ENCODE data around the gene HDAC9.

The HDAC9 gene

DNA sequence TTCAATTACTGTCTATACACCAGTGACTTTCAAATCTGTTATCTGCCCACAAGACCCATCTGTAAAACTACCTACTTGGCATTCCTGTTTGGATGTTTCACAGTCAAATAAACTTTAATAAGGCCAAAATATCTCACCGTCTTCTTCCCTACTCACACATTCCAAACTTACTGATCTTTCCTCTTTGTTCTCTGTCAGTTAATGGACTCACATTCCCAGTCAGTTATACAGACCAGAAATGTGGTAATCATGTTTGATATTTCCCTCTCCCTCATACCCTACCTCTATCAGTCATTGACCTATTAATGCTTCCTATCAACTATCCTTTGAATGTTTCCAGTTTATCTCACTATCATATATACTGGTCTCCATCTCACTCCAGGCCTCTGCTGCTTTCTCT is 28.5 kb upstream of the HDAC9 start:
- no peaks in the 10 kb centered on the region for H3K79me2 ChIP-seq (ENCODE audit: insufficient read depth, low read length)

DNA sequence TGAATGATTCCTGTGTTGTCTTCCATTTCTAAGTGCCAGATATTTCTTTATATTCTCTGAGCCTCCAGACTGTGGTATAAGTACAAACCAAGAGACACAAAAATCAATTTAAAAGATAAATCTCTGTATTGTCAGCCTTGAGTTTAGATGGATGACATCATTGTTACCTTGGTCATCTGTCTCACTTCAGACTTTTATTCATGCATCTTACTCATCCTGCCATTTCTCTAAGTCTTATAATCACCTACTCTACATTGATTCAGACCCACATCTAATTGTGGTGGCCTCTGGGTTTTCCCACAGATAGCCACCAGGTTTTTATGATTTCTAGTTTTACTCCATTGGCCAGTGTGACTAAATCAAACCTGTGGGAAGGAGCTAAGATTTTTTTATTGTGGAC is 26.8 kb upstream of the HDAC9 start:
- no peak for DNase-seq
- H3K9ac ChIP-seq (ENCODE audit: low read depth, low read length) = no peak overlapping the region

More for the DNA sequence above, 28.5 kb upstream of the HDAC9 start:
- Histone ChIP-seq H3K27me3 (ENCODE audit: insufficient read depth, low read length, poor library complexity) (no peaks in the 10 kb centered on the region), H3K4me3 (ENCODE audit: low read depth in 1 of 2, low read length in 2 of 2) (no peak overlapping the region), H3K36me3 (ENCODE audit: insufficient read depth, low read length) (no peaks in the 10 kb centered on the region), H2AFZ (ENCODE audit: low read depth, low read length) (no peak overlapping the region), H3K9me3 (ENCODE audit: insufficient read depth, low read length, severe bottlenecking) (no peaks in the 10 kb centered on the region), H3K27ac (ENCODE audit: low read length) (no peak overlapping the region), H3K4me2 (ENCODE audit: insufficient read depth, low read length) (no peak overlapping the region), H3K4me1 (ENCODE audit: insufficient read depth, low read length) (no peaks in the 10 kb centered on the region), H3K9ac (ENCODE audit: low read depth, low read length) (no peak overlapping the region), H4K20me1 (ENCODE audit: insufficient read depth, low read length) (no peaks in the 10 kb centered on the region)
- ATAC-seq (ENCODE audit: insufficient read depth, low read depth) = no peak
- DNase-seq = no peak
- TF ChIP-seq EZH2 (IDR thresholded peaks at IDR 0.05; ENCODE audit: borderline replicate concordance, low read depth, low read length, severe bottlenecking) = no peak
- TF ChIP-seq, protein P1, sequence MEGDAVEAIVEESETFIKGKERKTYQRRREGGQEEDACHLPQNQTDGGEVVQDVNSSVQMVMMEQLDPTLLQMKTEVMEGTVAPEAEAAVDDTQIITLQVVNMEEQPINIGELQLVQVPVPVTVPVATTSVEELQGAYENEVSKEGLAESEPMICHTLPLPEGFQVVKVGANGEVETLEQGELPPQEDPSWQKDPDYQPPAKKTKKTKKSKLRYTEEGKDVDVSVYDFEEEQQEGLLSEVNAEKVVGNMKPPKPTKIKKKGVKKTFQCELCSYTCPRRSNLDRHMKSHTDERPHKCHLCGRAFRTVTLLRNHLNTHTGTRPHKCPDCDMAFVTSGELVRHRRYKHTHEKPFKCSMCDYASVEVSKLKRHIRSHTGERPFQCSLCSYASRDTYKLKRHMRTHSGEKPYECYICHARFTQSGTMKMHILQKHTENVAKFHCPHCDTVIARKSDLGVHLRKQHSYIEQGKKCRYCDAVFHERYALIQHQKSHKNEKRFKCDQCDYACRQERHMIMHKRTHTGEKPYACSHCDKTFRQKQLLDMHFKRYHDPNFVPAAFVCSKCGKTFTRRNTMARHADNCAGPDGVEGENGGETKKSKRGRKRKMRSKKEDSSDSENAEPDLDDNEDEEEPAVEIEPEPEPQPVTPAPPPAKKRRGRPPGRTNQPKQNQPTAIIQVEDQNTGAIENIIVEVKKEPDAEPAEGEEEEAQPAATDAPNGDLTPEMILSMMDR (IDR thresholded peaks at IDR 0.05; ENCODE audit: borderline replicate concordance, extremely low read depth, low read length, poor library complexity, severe bottlenecking) = no peak

DNA sequence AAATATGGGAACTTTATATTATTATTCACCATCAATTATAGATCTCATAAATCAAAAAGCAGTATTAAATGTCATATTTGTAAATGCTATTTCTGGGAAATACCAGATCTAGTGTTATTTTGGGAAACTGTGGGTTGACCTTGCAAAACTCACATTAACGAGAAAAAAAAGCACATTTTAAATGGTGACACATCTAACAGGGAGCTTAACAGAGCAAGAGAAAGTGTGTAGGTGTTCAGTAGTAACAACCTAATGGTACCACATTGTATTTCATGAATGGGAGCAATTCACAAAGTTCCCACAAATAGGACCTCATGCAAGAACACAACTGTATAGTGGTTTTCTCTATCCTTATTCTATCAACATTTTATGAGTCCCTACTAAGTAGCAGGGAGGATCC is 26.2 kb upstream of the HDAC9 start:
- H3K36me3 ChIP-seq (ENCODE audit: insufficient read depth, low read length) = no peaks in the 10 kb centered on the region
- H3K9ac ChIP-seq (ENCODE audit: low read depth, low read length) = no peak overlapping the region
- H3K27ac ChIP-seq (ENCODE audit: low read length) = no peak overlapping the region
- ATAC-seq (ENCODE audit: insufficient read depth, low read depth) (no peak), DNase-seq (no peak)
- no peak overlapping the region for H3K4me2 ChIP-seq (ENCODE audit: insufficient read depth, low read length)
- TF ChIP-seq, protein P1 (IDR thresholded peaks at IDR 0.05; ENCODE audit: borderline replicate concordance, extremely low read depth, low read length, poor library complexity, severe bottlenecking) = no peak
- TF ChIP-seq EZH2 (IDR thresholded peaks at IDR 0.05; ENCODE audit: borderline replicate concordance, low read depth, low read length, severe bottlenecking) = no peak
- no peaks in the 10 kb centered on the region for H3K9me3 ChIP-seq (ENCODE audit: insufficient read depth, low read length, severe bottlenecking)
- H3K79me2 ChIP-seq (ENCODE audit: insufficient read depth, low read length) = no peaks in the 10 kb centered on the region
- H2AFZ ChIP-seq (ENCODE audit: low read depth, low read length) = no peak overlapping the region
- no peaks in the 10 kb centered on the region for H3K27me3 ChIP-seq (ENCODE audit: insufficient read depth, low read length, poor library complexity)
- no peaks in the 10 kb centered on the region for H4K20me1 ChIP-seq (ENCODE audit: insufficient read depth, low read length)
- H3K4me3 ChIP-seq (ENCODE audit: low read depth in 1 of 2, low read length in 2 of 2) = no peak overlapping the region
- no peaks in the 10 kb centered on the region for H3K4me1 ChIP-seq (ENCODE audit: insufficient read depth, low read length)

More for the DNA sequence above, 26.8 kb upstream of the HDAC9 start:
- no peaks in the 10 kb centered on the region for H3K9me3 ChIP-seq (ENCODE audit: insufficient read depth, low read length, severe bottlenecking)
- no peak overlapping the region for H2AFZ ChIP-seq (ENCODE audit: low read depth, low read length)
- no peak overlapping the region for H3K4me2 ChIP-seq (ENCODE audit: insufficient read depth, low read length)
- no peak overlapping the region for H3K4me3 ChIP-seq (ENCODE audit: low read depth in 1 of 2, low read length in 2 of 2)
- H3K27me3 ChIP-seq (ENCODE audit: insufficient read depth, low read length, poor library complexity) = no peaks in the 10 kb centered on the region
- no peaks in the 10 kb centered on the region for H3K4me1 ChIP-seq (ENCODE audit: insufficient read depth, low read length)
- no peak for ATAC-seq (ENCODE audit: insufficient read depth, low read depth)
- H4K20me1 ChIP-seq (ENCODE audit: insufficient read depth, low read length) = no peaks in the 10 kb centered on the region
- TF ChIP-seq EZH2 (IDR thresholded peaks at IDR 0.05; ENCODE audit: borderline replicate concordance, low read depth, low read length, severe bottlenecking) = no peak
- TF ChIP-seq, protein P1 (IDR thresholded peaks at IDR 0.05; ENCODE audit: borderline replicate concordance, extremely low read depth, low read length, poor library complexity, severe bottlenecking) = no peak
- H3K36me3 ChIP-seq (ENCODE audit: insufficient read depth, low read length) = no peaks in the 10 kb centered on the region
- H3K27ac ChIP-seq (ENCODE audit: low read length) = no peak overlapping the region
- no peaks in the 10 kb centered on the region for H3K79me2 ChIP-seq (ENCODE audit: insufficient read depth, low read length)

Data from DND-41 (cell line).